NCI-H2107 treated with DMSO at 0.1 percent for 48 hours (cell line): ENCODE measurements around the gene SRD5A1.
"Not testable (repeated sequence)": the region's sequence is repeated elsewhere in the genome, so short reads cannot be mapped to it uniquely, and the experiment has no call there.

ENCODE experiments used
- DNase-seq: peaks from one replicate; lab custom pipeline; 2025; ENCODE audit not compliant: unreplicated experiment; lab: John Stamatoyannopoulos, UW

The SRD5A1 gene

GRCh38 chr5:6638236-6638635 is 5.0 kb downstream of the SRD5A1 start:
- no peak for DNase-seq

- no peak for DNase-seq
These were observed 9.4 kb downstream of the SRD5A1 start for GRCh38 chr5:6642655-6643054.

GRCh38 chr5:6644794-6645241 is 11.6 kb downstream of the SRD5A1 start:
- no peak for DNase-seq

- DNase-seq = not testable (repeated sequence)
These were observed 12.5 kb downstream of the SRD5A1 start for GRCh38 chr5:6645571-6646362.

DNA sequence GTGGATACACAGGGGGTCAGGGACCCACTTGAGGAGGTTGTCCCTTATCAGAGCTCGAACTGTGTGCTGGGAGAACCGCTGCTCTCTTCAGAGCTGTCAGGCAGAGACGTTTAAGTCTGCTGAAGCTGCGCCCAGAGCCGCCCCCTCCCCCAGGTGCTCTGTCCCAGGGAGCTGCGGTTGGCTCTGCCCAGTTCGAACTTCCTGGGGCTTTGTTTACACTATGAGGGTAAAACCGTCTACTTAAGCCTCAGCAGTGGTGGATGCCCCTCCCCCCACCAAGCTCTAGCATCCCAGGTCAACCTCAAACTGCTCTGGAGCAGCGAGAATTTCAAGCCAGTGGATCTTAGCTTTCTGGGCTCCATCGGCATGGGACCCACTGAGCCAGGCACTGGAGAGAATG is 15.9 kb downstream of the SRD5A1 start:
- DNase-seq = no peak

DNA sequence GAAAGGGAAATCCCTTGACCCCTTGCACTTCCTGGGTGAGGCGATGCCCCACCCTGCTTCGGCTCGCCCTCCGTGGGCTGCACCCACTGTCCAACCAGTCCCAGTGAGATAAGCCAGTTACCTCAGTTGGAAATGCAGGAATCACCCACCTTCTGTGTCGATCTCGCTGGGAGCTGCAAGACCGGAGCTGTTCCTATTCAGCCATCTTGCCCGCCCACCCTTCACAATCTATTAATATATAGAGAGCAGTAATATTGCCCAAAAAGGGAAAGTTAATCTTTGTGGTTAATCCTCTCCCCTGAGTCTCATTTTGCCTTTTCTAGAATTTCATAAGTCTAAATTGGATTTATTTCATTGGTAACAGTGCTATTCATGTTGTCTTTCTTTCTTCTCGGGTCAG is 16.4 kb downstream of the SRD5A1 start:
- DNase-seq = no peak

DNA sequence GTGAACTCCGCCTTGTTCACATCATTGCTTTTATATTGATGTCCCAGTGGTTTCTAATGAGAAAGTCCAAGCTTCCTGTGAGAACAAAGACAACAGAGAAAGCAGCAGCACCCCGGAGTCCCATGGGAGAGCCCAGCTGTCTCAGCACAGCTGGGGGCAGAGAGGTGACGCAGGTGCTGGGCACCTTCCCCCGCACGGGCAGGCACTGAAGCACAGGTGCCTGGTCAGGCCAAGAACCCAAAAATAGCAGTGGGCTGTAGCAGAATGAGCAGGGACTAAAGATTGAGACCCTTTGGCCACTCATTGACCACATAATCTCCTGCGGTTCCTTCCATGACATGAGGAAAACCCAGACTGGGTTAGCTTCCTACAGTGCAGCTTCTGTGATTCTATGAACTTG is 18.8 kb downstream of the SRD5A1 start:
- peak; percentile 92 for DNase-seq

GRCh38 chr5:6655432-6655831 is 22.2 kb downstream of the SRD5A1 start:
- DNase-seq = no peak

DNA sequence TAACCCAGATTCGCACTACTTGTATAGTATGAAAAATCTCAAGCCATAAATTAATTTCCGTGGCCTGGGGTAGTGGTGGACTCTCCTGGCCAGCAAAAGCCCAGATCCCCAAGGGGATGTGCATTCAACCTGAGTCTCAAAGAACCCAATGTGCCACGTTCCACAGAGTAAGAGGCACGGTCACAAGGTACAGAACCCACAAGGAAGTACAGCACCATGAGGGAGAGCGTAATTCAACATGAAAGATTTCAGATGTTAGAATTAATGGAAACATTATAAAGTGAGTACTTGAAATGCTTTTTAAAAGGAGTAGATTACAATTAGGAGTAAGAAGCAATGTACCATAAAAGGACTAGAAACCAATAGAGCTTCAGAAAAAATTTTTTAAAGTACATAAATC is 23.4 kb downstream of the SRD5A1 start:
- DNase-seq = no peak

GRCh38 chr5:6659941-6660684 is 26.9 kb downstream of the SRD5A1 start:
- no peak for DNase-seq

- DNase-seq = no peak
These were observed 27.4 kb downstream of the SRD5A1 start for GRCh38 chr5:6660688-6661087.

DNA sequence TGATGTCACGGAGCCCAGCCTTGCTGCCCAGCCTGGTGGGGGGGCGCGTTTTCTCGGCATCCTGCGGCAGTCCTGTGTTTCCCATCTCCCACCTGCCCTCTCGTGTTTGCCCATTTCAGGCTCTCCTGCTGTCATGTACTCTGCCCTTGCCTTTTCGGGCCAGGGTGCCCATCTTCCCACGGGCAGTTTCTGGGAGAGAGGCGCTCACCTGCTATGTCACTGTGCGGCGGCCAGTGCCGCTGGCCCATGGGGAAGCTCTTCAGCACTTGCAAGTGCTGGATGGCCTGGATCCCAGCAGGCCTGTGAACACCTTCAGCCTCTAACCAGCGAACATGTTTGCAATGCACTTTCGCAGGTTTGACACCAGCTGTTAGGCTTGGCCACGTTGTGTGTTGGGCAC is 33.5 kb downstream of the SRD5A1 start:
- no peak for DNase-seq

GRCh38 chr5:6667648-6668047 is 34.4 kb downstream of the SRD5A1 start:
- no peak for DNase-seq

DNA sequence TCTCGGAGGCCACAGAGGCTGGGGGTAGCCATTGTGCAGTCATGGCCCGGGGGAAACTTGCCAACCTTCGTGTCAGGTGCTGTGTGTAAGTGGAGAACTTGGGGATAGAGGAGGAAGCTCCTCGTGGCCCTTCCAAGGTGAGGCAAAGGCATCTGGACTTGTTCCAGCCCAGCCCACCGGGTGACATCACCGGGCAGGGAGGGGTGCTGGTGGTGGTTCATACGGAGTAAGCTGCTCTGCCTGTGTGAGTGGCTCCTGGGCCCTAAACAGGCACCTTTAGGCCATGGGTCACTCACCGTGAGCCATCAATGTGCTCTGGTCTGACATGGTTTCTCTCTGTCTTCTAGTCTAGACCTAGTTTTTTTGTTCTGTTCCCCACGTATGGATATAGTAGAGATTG is 35.5 kb downstream of the SRD5A1 start:
- DNase-seq = not testable (repeated sequence)

DNA sequence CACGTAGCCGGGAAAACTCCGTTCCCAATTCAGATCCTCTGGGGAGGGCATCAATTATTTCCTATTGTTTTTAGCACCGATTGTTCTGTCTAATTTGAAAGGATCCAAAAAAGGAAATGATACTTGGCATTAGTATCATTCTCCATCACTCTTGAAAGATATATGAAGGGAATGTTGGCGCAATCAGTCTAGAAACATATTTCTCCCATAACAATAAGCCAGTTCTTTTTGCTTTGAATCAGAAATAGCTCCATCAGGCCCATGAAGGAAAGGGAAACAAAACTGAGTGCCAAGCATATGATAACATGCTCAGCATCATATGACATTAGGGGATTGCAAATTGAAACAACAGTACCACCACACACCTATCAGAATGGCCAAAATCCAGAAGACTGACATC is 39.8 kb downstream of the SRD5A1 start:
- no peak for DNase-seq

- DNase-seq = no peak
These were observed 40.7 kb downstream of the SRD5A1 start for GRCh38 chr5:6673963-6674362.

- peak; percentile 98 for DNase-seq
These were observed 41.2 kb downstream of the SRD5A1 start for GRCh38 chr5:6674421-6674820.

- DNase-seq = no peak
These were observed 41.6 kb downstream of the SRD5A1 start for GRCh38 chr5:6674886-6675285.

- no peak for DNase-seq
These were observed 42.7 kb downstream of the SRD5A1 start for GRCh38 chr5:6675784-6676491.

DNA sequence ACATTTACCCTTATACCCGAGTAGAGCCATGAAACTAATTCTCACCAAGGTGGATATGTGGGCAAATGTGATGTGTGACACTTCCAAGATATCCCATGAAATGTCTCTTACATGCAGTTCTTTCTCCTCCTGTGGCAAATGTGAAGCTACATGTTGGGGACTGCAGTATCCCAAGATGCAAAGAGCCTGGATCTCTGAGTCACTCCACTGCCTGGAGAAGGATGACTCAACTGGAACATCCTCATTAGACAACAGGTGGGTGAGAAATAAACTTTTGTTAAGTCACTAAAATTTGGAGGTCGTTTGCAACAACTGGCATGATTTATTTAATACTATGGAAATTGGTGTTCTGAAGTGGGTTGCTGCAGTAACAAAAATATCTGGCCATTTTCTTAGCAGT is 43.5 kb downstream of the SRD5A1 start:
- DNase-seq = no peak

DNA sequence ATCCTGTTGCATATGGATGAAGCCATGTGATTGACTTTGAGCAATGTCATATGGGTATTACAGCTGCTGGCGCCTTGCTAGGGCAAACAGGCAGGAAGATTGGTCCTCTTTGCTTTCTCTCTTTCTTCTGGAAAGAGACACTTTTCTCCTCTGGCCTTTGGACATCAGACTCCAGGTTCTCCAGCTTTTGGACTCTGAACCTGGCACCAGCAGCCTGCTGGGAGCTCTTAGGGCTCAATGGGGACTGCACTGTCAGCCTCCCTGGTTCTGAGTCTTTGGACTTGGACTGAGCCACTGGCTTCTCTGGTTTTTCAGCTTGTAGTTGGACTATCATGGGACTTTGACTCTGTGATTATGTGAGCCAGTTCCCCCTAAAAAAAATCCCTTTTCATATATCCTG is 45.1 kb downstream of the SRD5A1 start:
- no peak for DNase-seq

DNA sequence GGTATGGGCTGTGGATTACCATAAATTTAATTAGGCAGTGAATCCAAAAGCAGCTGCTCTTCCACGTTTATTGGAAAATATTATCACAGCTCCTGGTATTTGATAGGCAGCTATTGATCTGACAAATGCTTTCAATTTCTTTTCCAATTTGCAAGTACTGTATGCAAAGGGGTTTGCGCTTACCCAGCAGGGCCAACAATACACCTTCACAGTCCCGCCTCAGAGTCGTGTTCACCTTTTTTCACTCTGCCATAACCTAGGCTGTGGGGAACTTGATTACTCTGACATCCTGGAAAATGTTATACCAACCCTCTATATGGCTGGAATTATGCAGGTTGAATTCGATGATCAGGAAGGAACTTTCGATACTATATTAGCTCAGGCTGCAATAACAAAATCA is 47.7 kb downstream of the SRD5A1 start:
- DNase-seq = no peak
